HUES64 (cell line): ENCODE results near the gene MED12L.

Experiments
- H3K27ac ChIP-seq: 2 replicates; pipeline ENCODE4 v1.7.0; 2013; ENCODE audit warnings: low read depth, low read length, inconsistent platforms
- H3K27me3 ChIP-seq: 2 replicates; pipeline ENCODE4 v1.6.1; 2013; ENCODE audit warnings: mild to moderate bottlenecking, low read length; ENCODE audit not compliant: insufficient read depth
- H3K36me3 ChIP-seq: 2 replicates; pipeline ENCODE4 v1.6.1; 2013; ENCODE audit warnings: mild to moderate bottlenecking, low read length; ENCODE audit not compliant: insufficient read depth
- H3K4me1 ChIP-seq: 2 replicates; pipeline ENCODE4 v1.6.1; 2013; ENCODE audit warnings: mild to moderate bottlenecking, low read length, moderate library complexity; ENCODE audit not compliant: insufficient read depth
- H3K4me3 ChIP-seq: 2 replicates; pipeline ENCODE4 v1.5.1; 2013; ENCODE audit warnings: mild to moderate bottlenecking, low read length, moderate library complexity
- H3K9ac ChIP-seq: 2 replicates; pipeline ENCODE4 v1.6.1; 2013; ENCODE audit warnings: mild to moderate bottlenecking, low read depth, low read length
- H3K9me3 ChIP-seq: 2 replicates; pipeline ENCODE4 v1.6.1; 2013; ENCODE audit warnings: low read depth, low read length; ENCODE audit not compliant: insufficient read depth
- WGBS: fragments of 150-250, 120-280 bp; methylation state at CpG from one replicate; pipeline ENCODE4 v1.1.7; 2013; ENCODE audit warnings: missing lambda C conversion rate; 5-methylcytosine and 5-hydroxymethylcytosine counted together

The MED12L gene

DNA sequence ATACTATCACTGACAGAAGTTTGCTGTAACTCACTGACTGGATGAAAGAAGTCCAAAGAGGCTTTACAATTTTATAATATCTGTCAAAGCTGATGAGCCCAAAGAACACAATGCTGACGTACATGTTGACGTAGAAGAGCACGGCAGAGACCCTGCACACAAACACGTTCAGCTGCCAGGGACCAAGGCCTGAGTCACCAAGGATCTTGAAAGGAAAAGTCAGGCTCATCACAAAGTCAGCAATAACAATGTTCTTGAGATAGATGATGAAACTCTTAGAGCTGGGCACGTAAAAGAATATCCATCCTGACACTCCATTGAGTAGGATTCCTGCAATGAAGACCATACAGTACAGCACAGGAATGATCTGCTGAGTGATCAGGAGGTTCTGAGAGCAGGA lies 128.4 kb downstream of the MED12L start:
- Histone ChIP-seq H3K4me1 (peaks cover 12% of the 10 kb centered on the region), H3K36me3 (no peaks in the 10 kb centered on the region), H3K27ac (no peak overlapping the region), H3K9ac (no peak overlapping the region), H3K27me3 (no peaks in the 10 kb centered on the region), H3K9me3 (no peaks in the 10 kb centered on the region), H3K4me3 (no peak overlapping the region)
- WGBS: 98% methylated on average over 5 of the region's 5 CpGs

DNA sequence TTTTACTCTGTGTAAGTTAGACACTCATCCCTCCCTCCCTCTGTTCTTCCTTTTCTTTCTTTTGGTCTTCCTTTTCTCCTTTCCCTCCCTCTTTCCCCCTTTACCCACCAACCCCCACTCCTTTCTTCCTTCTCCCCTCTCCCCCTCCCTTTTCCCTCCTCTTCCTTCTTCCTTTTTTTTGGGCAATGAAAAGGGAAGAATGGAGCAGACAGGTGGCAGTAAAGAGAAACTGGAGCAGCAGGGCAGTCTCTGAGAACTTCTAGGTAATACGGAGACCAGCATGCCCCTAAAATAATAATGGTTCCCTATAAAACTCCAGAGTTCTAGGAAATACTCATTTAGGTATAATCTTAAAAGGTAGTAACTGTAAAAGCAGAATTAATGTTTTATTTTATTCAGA lies 129.0 kb downstream of the MED12L start:
- 71% methylated on average over 1 of the region's 1 CpG for WGBS
- Histone ChIP-seq H3K27ac (no peak overlapping the region), H3K9ac (no peak overlapping the region), H3K27me3 (no peaks in the 10 kb centered on the region), H3K4me1 (peaks cover 12% of the 10 kb centered on the region), H3K9me3 (no peaks in the 10 kb centered on the region), H3K36me3 (no peaks in the 10 kb centered on the region), H3K4me3 (no peak overlapping the region)

DNA sequence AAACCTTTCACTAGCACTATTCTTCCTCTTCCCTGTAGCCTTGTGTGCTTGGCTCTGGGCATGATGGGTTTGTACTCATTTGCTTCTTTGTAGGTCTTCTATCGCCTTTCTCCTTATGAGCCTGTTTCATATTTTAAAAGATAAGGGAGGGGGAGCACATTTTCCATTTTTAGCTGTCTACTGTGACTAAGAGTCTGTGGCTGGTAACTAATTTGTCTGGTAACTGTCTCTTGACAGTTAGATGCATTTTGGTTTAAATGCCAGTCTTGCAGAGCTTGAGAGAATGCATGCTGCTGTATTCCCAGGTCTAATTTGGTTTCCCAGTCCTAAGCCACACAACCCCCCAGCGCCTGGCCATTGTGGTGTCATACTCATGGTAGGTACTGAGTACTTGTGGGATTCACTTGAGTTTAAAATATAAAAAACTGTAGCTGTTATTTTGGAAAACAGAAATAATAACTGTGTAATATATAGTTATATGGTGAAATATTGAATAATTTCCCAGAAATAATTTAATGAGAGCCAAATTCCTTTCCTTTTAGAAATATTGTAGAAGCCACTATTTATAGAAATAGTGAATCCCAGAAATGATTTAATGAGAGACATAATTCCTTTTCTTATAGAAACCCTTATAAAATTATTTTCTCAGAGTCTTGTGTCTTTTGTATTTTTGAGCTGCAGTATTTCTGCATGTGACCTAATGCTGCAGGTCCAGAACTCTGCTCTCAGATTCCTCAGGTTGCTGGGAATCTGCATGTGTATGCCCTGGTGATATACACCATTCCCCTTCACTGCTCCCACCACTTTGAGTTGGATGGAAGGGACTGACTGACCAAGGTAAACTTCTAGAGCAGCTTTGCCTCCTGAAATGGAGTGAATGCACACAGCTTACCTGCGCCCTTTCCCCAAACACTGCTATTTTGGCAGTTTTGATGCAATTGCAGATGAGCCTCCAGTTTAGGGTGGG lies 131.5 kb downstream of the MED12L start:
- H3K36me3 ChIP-seq: no peaks in the 10 kb centered on the region
- H3K9ac ChIP-seq: no peak overlapping the region
- no peaks in the 10 kb centered on the region for H3K27me3 ChIP-seq
- no peak overlapping the region for H3K27ac ChIP-seq
- peaks cover 5% of the 10 kb centered on the region; the same call in 1 of the 2 replicates for H3K4me1 ChIP-seq
- no peaks in the 10 kb centered on the region for H3K9me3 ChIP-seq
- no peak overlapping the region for H3K4me3 ChIP-seq
- 94% methylated on average over 3 of the region's 3 CpGs for WGBS

DNA sequence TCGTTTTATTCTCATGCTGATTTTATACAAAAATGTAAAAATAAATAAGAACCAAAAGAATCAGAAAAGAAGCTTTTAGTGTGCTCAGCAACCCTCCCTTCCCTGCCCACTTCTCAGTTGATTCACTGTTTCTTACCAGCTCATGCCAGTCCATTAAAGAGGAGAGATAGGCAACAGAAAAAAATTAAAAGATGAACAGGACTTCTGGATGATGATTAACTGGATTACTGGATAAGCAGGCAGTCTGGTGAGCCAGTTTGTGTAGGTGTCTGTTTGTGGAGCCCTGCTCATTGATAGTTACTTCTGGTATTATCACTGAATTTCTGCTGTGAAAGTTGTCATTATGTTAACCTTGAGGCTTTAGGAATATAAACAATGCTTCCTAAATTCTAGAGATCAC lies 132.7 kb downstream of the MED12L start:
- no peaks in the 10 kb centered on the region for H3K27me3 ChIP-seq
- no peaks in the 10 kb centered on the region for H3K9me3 ChIP-seq
- H3K9ac ChIP-seq: no peak overlapping the region
- no peaks in the 10 kb centered on the region for H3K36me3 ChIP-seq
- H3K4me1 ChIP-seq: peaks cover 5% of the 10 kb centered on the region; the same call in 1 of the 2 replicates
- no CpG with 5 or more reads among the region's 1 CpG for WGBS
- H3K27ac ChIP-seq: no peak overlapping the region
- H3K4me3 ChIP-seq: no peak overlapping the region

DNA sequence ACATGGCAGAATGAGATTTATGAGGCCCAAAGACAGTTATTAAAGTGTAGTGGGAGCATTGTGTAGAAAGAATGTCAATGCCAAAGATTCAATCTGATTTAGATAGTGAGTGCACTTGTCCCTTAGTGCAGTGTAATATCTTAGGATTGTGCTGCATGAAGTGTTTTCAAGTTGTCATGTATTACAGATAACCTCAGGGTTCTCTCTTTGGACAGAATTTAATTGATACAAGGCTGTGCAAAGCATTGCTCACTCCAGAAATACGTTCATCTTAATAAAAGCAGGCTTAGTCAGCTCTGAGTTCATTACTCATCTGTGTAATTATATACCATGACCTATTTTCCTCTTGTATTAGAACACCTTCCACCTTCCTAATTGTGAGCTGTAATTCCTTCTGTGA lies 133.6 kb downstream of the MED12L start:
- H3K4me3 ChIP-seq: no peak overlapping the region
- no peak overlapping the region for H3K27ac ChIP-seq
- H3K9me3 ChIP-seq: no peaks in the 10 kb centered on the region
- no peaks in the 10 kb centered on the region for H3K27me3 ChIP-seq
- peaks cover 5% of the 10 kb centered on the region; the same call in 1 of the 2 replicates for H3K4me1 ChIP-seq
- H3K36me3 ChIP-seq: no peaks in the 10 kb centered on the region
- H3K9ac ChIP-seq: no peak overlapping the region
- WGBS: 89% methylated on average over 1 of the region's 1 CpG

DNA sequence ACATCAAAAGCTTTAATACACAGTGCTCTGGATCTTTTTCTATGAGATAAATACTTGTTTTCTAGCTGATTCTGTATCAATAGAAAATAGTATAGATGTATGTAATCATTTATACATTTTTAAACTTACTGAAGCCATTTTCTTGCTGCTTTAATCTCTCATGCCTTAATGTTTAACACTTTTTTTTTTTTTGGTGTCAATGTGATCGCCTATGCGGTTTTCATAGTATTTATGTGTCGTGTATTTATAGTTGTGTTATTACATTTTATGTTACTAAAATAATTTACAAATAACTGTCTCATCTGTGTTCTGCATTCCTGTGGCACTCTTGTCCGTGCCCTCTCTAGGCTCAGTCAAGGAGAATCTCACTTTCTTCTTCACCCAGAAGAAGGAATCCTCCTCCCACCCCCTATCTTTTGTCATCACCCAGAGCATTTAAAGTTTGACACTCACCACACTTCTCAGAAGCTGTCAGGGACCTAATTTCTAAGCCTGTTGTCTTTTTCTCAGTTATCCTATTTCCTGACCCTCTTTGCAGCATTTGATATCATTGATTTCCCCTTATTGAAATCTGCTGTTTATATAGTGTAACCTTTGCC lies 138.9 kb downstream of the MED12L start:
- Histone ChIP-seq H3K9ac (no peak overlapping the region), H3K4me3 (no peak overlapping the region), H3K4me1 (peaks cover 11% of the 10 kb centered on the region), H3K36me3 (no peaks in the 10 kb centered on the region), H3K27ac (no peak overlapping the region), H3K9me3 (no peaks in the 10 kb centered on the region), H3K27me3 (no peaks in the 10 kb centered on the region)
- WGBS: 87% methylated on average over 1 of the region's 4 CpGs

DNA sequence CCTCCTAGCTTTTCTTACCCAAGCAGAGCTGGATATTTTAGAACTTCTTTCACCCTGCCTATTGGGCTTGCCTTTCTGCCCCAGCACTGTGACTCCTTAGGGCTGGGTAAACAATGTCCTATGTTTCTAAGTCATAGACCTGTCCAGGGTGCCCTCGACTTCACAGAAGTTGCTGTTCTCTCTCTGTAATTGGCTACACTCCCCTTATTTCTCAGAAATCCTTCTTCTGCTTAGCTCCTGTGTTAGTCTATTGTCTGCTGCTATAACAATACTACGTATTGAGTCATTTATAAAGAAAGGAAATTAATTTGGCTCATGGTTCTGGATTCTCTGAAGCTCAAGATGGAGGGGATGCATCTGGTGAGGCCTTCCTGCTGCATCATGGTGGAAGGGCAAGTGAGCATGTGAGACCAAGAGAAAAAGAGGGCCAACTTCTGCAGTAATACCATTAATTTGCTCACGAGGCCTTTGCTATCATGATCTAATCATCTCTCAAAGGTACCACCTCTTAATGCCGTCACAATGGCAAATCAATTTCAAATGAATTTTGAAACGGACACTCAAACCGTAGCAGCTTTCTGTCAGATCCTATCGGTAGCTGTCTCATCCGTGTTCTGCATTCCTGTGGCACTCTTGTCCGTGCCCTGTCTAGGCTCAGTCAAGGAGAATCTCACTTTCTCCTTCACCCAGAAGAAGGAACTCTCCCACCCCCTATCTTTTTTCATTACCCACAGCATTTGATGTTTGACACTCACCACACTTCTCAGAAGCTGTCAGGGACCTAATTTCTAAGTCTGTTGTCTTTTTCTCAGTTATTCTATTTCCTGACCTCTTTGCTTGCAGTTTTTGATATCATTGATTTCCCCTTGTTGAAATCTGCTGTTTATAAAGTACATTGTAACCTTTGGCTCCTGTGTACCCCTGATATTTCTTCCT lies 139.8 kb downstream of the MED12L start:
- no peaks in the 10 kb centered on the region for H3K27me3 ChIP-seq
- 82% methylated on average over 9 of the region's 9 CpGs for WGBS
- no peak overlapping the region for H3K9ac ChIP-seq
- no peak overlapping the region for H3K4me3 ChIP-seq
- no peak overlapping the region for H3K27ac ChIP-seq
- peaks cover 13% of the 10 kb centered on the region for H3K4me1 ChIP-seq
- H3K36me3 ChIP-seq: no peaks in the 10 kb centered on the region
- H3K9me3 ChIP-seq: no peaks in the 10 kb centered on the region

DNA sequence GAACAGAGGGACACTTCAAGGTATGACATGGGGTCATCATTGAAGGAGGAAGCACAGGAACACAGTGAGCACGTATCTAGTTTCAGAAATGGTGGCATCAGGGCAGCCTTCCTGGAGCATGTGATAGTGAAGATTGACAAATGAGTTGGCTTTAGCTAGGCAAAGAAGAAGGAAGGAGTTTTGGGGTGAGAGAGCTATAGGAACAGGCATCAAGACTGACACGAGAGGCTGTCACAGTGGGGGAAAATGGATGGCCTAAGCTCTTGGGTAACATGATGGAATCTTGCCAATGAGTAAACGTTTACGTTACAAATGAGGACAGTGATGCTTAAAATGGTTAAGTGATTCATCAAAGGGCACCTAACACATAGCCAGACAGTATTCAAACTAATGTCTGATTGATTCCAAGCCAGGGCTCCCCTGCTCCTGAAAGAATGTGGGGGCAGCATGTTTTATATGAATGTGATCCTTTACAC lies 140.7 kb downstream of the MED12L start:
- H3K27ac ChIP-seq: no peak overlapping the region
- no peak overlapping the region for H3K9ac ChIP-seq
- H3K4me3 ChIP-seq: no peak overlapping the region
- no peaks in the 10 kb centered on the region for H3K9me3 ChIP-seq
- WGBS: 86% methylated on average over 4 of the region's 4 CpGs
- peaks cover 22% of the 10 kb centered on the region for H3K4me1 ChIP-seq
- H3K36me3 ChIP-seq: no peaks in the 10 kb centered on the region
- no peaks in the 10 kb centered on the region for H3K27me3 ChIP-seq

DNA sequence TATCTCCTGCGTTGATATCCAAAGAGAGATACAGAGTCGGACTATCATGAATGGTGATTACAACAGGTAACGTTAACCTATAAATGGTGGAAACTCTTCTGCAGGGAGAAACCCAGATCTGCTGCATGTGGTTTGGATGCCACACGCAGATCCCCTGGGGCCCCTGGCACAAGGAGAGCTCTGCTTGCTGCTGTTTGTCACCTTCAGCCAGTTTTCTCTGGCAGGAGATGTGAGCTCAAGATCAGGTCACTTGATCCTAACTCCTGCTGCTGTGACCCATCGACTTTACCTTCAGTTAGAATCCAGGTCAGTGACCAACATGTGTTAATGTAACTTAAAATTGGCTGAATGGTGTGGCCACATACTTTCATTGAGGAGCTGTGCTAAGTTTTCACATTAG lies 141.4 kb downstream of the MED12L start:
- 93% methylated on average over 5 of the region's 5 CpGs for WGBS
- Histone ChIP-seq H3K9ac (no peak overlapping the region), H3K36me3 (no peaks in the 10 kb centered on the region), H3K4me1 (peaks cover 24% of the 10 kb centered on the region), H3K4me3 (no peak overlapping the region), H3K9me3 (no peaks in the 10 kb centered on the region), H3K27me3 (no peaks in the 10 kb centered on the region), H3K27ac (no peak overlapping the region)

DNA sequence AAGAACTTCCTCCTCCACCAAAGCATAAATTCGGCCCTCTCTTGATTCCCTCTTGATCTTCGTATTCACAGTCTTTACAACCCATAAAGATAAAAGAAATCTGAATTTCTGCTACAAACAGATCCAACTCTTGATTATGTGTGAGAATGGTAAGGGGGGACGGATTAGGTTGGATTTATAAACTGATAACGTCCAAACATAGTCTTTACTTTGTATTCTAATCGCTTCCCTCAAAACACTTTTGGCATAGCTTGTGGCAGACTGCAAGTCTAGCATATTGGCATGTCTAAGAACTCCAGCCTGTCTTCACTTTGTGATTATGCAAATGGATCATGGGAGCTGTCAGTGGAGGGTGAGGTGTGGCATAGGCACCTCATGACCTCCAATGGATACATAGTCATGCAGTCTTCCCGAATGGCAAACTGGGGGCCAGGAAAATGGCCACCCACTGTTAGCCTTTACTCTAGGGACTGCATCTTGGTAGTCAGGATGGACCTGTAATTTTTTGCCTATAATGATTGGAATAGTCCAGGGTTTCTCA lies 141.9 kb downstream of the MED12L start:
- no peaks in the 10 kb centered on the region for H3K9me3 ChIP-seq
- 91% methylated on average over 6 of the region's 6 CpGs for WGBS
- peaks cover 24% of the 10 kb centered on the region for H3K4me1 ChIP-seq
- no peaks in the 10 kb centered on the region for H3K36me3 ChIP-seq
- H3K4me3 ChIP-seq: no peak overlapping the region
- no peaks in the 10 kb centered on the region for H3K27me3 ChIP-seq
- H3K27ac ChIP-seq: no peak overlapping the region
- no peak overlapping the region for H3K9ac ChIP-seq
